ENCODE measurements around the gene TMEM253. TPM values are rescaled to one million over a fixed set of nuclear protein-coding genes. Genes with fewer than 3 reads are reported as not detected.

TMEM253 gene
- total RNA-seq, 2 donors from 2014 or later = 0.40 to 0.49 TPM

GRCh38 chr14:21070083-21070609, 30.7 kb upstream of the TMEM253 start, which contains the start of gene ARHGEF40:
Gene ARHGEF40, plus strand, starts transcription at chr14:21070304. Its CDS starts 93 bp downstream, at chr14:21070397.
- H3K36me3 ChIP-seq (ENCODE audit: control insufficient read depth, insufficient read depth, low read length) = peaks cover 25% of the 10 kb centered on the region
- Mint-ChIP-seq H3K4me1 (peaks cover 16% of the 10 kb centered on the region), H3K4me3 (peak within 1 kb of the TSS; percentile 86), H3K36me3 (ENCODE audit: low read depth) (peaks cover 19% of the 10 kb centered on the region), H3K9me3 (no peaks in the 10 kb centered on the region), H3K27me3 (ENCODE audit: insufficient read depth) (peaks cover 8% of the 10 kb centered on the region), H3K27ac (peak within 1 kb of the TSS; percentile 95)
- H3K9me3 ChIP-seq (ENCODE audit: control insufficient read depth, low read length) = no peaks in the 10 kb centered on the region
- peak within 1 kb of the TSS; percentile 94 for H3K27ac ChIP-seq (ENCODE audit: low read depth, low read length)
- no peak for TF ChIP-seq CTCF (conservative IDR thresholded peaks at IDR 0.05)
- DNase-seq = peak; percentile 86
- no peaks in the 10 kb centered on the region for H3K27me3 ChIP-seq (ENCODE audit: control insufficient read depth, insufficient read depth, low read length, poor library complexity, severe bottlenecking)
- peaks cover 4% of the 10 kb centered on the region for H3K4me1 ChIP-seq (ENCODE audit: control insufficient read depth, insufficient read depth, low read length)
- peak within 1 kb of the TSS; percentile 93 for H3K4me3 ChIP-seq (ENCODE audit: low read length)
- H3K9ac ChIP-seq (ENCODE audit: extremely low read depth, low read length, poor library complexity, severe bottlenecking) = peak within 1 kb of the TSS; percentile 70
- 0% methylated on average over 9 to 63 of the region's 63 CpGs for WGBS, 2 experiments (ENCODE audit: insufficient coverage in 1 of 2, insufficient read length in 1 of 2)

GRCh38 chr14:21070610-21071224, 30.1 kb upstream of the TMEM253 start:
- peak; percentile 93 for DNase-seq
- Histone ChIP-seq H3K27ac (ENCODE audit: low read depth, low read length) (peak overlapping the region; percentile 94), H3K27me3 (ENCODE audit: control insufficient read depth, insufficient read depth, low read length, poor library complexity, severe bottlenecking) (no peaks in the 10 kb centered on the region), H3K9me3 (ENCODE audit: control insufficient read depth, low read length) (no peaks in the 10 kb centered on the region), H3K4me3 (ENCODE audit: low read length) (peak overlapping the region; percentile 93), H3K36me3 (ENCODE audit: control insufficient read depth, insufficient read depth, low read length) (peaks cover 30% of the 10 kb centered on the region), H3K9ac (ENCODE audit: extremely low read depth, low read length, poor library complexity, severe bottlenecking) (peak overlapping the region; percentile 70), H3K4me1 (ENCODE audit: control insufficient read depth, insufficient read depth, low read length) (peaks cover 4% of the 10 kb centered on the region)
- Mint-ChIP-seq H3K9me3 (no peaks in the 10 kb centered on the region), H3K4me1 (peaks cover 16% of the 10 kb centered on the region), H3K4me3 (peak overlapping the region; percentile 86), H3K27me3 (ENCODE audit: insufficient read depth) (peaks cover 8% of the 10 kb centered on the region), H3K27ac (peak overlapping the region; percentile 95), H3K36me3 (ENCODE audit: low read depth) (peaks cover 25% of the 10 kb centered on the region)
- WGBS, 2 experiments (ENCODE audit: insufficient coverage in 1 of 2, insufficient read length in 1 of 2) = 0 to 3% methylated on average over 6 to 23 of the region's 23 CpGs
- TF ChIP-seq CTCF (conservative IDR thresholded peaks at IDR 0.05) = peak; percentile 45

GRCh38 chr14:21071225-21072030, 29.4 kb upstream of the TMEM253 start:
- H3K4me1 Mint-ChIP-seq = peaks cover 16% of the 10 kb centered on the region
- Histone ChIP-seq H3K4me3 (ENCODE audit: low read length) (peak overlapping the region; percentile 93), H3K4me1 (ENCODE audit: control insufficient read depth, insufficient read depth, low read length) (peaks cover 4% of the 10 kb centered on the region), H3K27me3 (ENCODE audit: control insufficient read depth, insufficient read depth, low read length, poor library complexity, severe bottlenecking) (no peaks in the 10 kb centered on the region), H3K9ac (ENCODE audit: extremely low read depth, low read length, poor library complexity, severe bottlenecking) (peak overlapping the region; percentile 70), H3K27ac (ENCODE audit: low read depth, low read length) (peak overlapping the region; percentile 94), H3K36me3 (ENCODE audit: control insufficient read depth, insufficient read depth, low read length) (peaks cover 38% of the 10 kb centered on the region), H3K9me3 (ENCODE audit: control insufficient read depth, low read length) (no peaks in the 10 kb centered on the region)
- peaks cover 32% of the 10 kb centered on the region for H3K36me3 Mint-ChIP-seq (ENCODE audit: low read depth)
- peaks cover 8% of the 10 kb centered on the region for H3K27me3 Mint-ChIP-seq (ENCODE audit: insufficient read depth)
- TF ChIP-seq CTCF (conservative IDR thresholded peaks at IDR 0.05) = peak; percentile 31
- 2% methylated on average over 19 to 37 of the region's 37 CpGs for WGBS, 2 experiments (ENCODE audit: insufficient coverage in 1 of 2, insufficient read length in 1 of 2)
- H3K9me3 Mint-ChIP-seq = no peaks in the 10 kb centered on the region
- peak overlapping the region; percentile 95 for H3K27ac Mint-ChIP-seq
- DNase-seq = peak; percentile 96
- peak overlapping the region; percentile 86 for H3K4me3 Mint-ChIP-seq

Data from endodermal cell (in vitro differentiated cells).